IMR-90 (cell line): ENCODE measurements around the gene BTNL3.

Source experiments
- CHD1 ChIP-seq: IDR thresholded peaks from 2 replicates; pipeline ENCODE4 v1.6.1; 2012; ENCODE audit warnings: low read depth, low read length, improper control_type of control experiment
- CTCF ChIP-seq: conservative IDR thresholded peaks from 2 replicates; pipeline ENCODE4 v1.5.1; 2012; ENCODE audit warnings: mild to moderate bottlenecking, low read depth, low read length, improper control_type of control experiment
- MAFK ChIP-seq: IDR thresholded peaks from 2 replicates; pipeline ENCODE4 v1.6.1; 2012; ENCODE audit warnings: low read depth, low read length, improper control_type of control experiment
- NFE2L2 ChIP-seq: fragments of 150-350 bp; IDR thresholded peaks from 2 replicates; pipeline ENCODE4 v1.6.1; 2016; ENCODE audit warnings: low read depth, mild to moderate bottlenecking, low read length
- POLR2A ChIP-seq: IDR thresholded peaks from 2 replicates; pipeline ENCODE4 v1.6.1; 2012; ENCODE audit warnings: mild to moderate bottlenecking, low read depth, low read length
- RFX5 ChIP-seq: IDR thresholded peaks from 2 replicates; pipeline ENCODE4 v1.8.0; 2012; ENCODE audit warnings: low read depth, mild to moderate bottlenecking, low read length, moderate library complexity
- SMC3 ChIP-seq: fragments of 150-350 bp; IDR thresholded peaks from 2 replicates; pipeline ENCODE4 v1.6.1; 2016; ENCODE audit warnings: low read depth, mild to moderate bottlenecking, antibody characterized with exemption, low read length, moderate library complexity
- USF2 ChIP-seq: fragments of 150-350 bp; IDR thresholded peaks from 2 replicates; pipeline ENCODE4 v1.6.1; 2017; ENCODE audit warnings: mild to moderate bottlenecking, antibody characterized with exemption, low read length, low read depth

GRCh38 chr5:181044093-181044599 is 55.5 kb downstream of the BTNL3 start:
- TF ChIP-seq USF2 (no peak), CTCF (no peak), NFE2L2 (no peak), CHD1 (no peak), SMC3 (no peak), MAFK (no peak), RFX5 (no peak), POLR2A (no peak)
